Keratinocyte (primary cell): Measurements from ENCODE around the gene UGCG. TPM values are rescaled to one million over a fixed set of nuclear protein-coding genes. Genes with fewer than 3 reads are reported as not detected.

Experiments used
- DNase-seq: peaks from one replicate; pipeline ENCODE4 v3.0.0-alpha.2; 2011; ENCODE audit warnings: low read depth, missing footprints, low spot score
- FAIRE-seq: peaks from 2 replicates; lab custom pipeline; 2011; peaks lifted over from hg19 to GRCh38; lab: Jason Lieb, UNC
- H2AFZ ChIP-seq: 2 replicates; pipeline ENCODE4 v1.6.0; 2012; ENCODE audit warnings: low read length, control low read depth, inconsistent platforms; ENCODE audit not compliant: control insufficient read depth
- H3K27ac ChIP-seq: 2 replicates; pipeline ENCODE4 v1.5.1; 2011; ENCODE audit warnings: low read length; ENCODE audit not compliant: control insufficient read depth, insufficient read depth
- H3K27me3 ChIP-seq: 3 replicates; pipeline ENCODE4 v1.6.0; 2011; ENCODE audit warnings: low read length; ENCODE audit not compliant: control insufficient read depth, insufficient read depth; ENCODE audit errors: extremely low read depth
- H3K36me3 ChIP-seq, 2 experiments: 2 replicates in 1 of 2; 3 replicates in 1 of 2; pipeline ENCODE4 v1.5.1; 2011; ENCODE audit warnings: low read length in 2 of 2, mild to moderate bottlenecking in 1 of 2; ENCODE audit not compliant: control insufficient read depth in 2 of 2, insufficient read depth in 2 of 2; ENCODE audit errors: extremely low read depth in 1 of 2
- H3K4me1 ChIP-seq: 3 replicates; pipeline ENCODE4 v1.5.1; 2011; ENCODE audit warnings: low read length; ENCODE audit not compliant: control insufficient read depth, insufficient read depth; ENCODE audit errors: extremely low read depth
- H3K4me2 ChIP-seq: 3 replicates; pipeline ENCODE4 v1.6.0; 2011; ENCODE audit warnings: low read depth, low read length; ENCODE audit not compliant: control insufficient read depth, insufficient read depth; ENCODE audit errors: extremely low read depth
- H3K4me3 ChIP-seq, 3 experiments: fragments of 200-600 bp in 1 of 3; sonication (generic) in 1 of 3; 2 replicates in 2 of 3; 3 replicates in 1 of 3; pipeline ENCODE4 v1.5.1; 2011 to 2016; ENCODE audit warnings: low read length in 3 of 3, mild to moderate bottlenecking in 3 of 3, control low read depth in 2 of 3, inconsistent platforms in 1 of 3, low read depth in 1 of 3, mixed read lengths in 1 of 3, mixed run types in 1 of 3, moderate library complexity in 1 of 3; ENCODE audit not compliant: control insufficient read depth in 2 of 3, insufficient read depth in 2 of 3; ENCODE audit errors: extremely low read depth in 1 of 3
- H3K79me2 ChIP-seq: 2 replicates; pipeline ENCODE4 v1.6.0; 2012; ENCODE audit warnings: low read length; ENCODE audit not compliant: control insufficient read depth, insufficient read depth
- H3K9ac ChIP-seq: 3 replicates; pipeline ENCODE4 v1.6.0; 2011; ENCODE audit warnings: low read length; ENCODE audit not compliant: control insufficient read depth, insufficient read depth; ENCODE audit errors: extremely low read depth
- H3K9me1 ChIP-seq: 3 replicates; pipeline ENCODE4 v1.6.0; 2011; ENCODE audit warnings: low read length; ENCODE audit not compliant: control insufficient read depth, insufficient read depth; ENCODE audit errors: extremely low read depth
- H3K9me3 ChIP-seq: 2 replicates; pipeline ENCODE4 v1.5.1; 2012; ENCODE audit warnings: low read depth, low read length; ENCODE audit not compliant: control insufficient read depth
- H4K20me1 ChIP-seq: 3 replicates; pipeline ENCODE4 v1.6.0; 2011; ENCODE audit warnings: low read length; ENCODE audit not compliant: control insufficient read depth, insufficient read depth; ENCODE audit errors: extremely low read depth
- EZH2 ChIP-seq: IDR thresholded peaks from one replicate; pipeline ENCODE4 v1.6.1; 2012; ENCODE audit warnings: inconsistent platforms, mild to moderate bottlenecking, low read length, moderate library complexity
- dilution Hi-C: fragments of 300-500 bp; cut with MboI; formaldehyde crosslinking; loops from one replicate; pipeline ENCODE4 v1.7.0; 2020; ENCODE audit warnings: low sequenced_read_pairs; ENCODE audit not compliant: extremely low pct_ligation_motif_present
- polyA plus RNA-seq, 5 experiments: library from polyadenylated mRNA; depleted of rRNA in 3 of 5; stranded (reverse) in 3 of 5; stranded (forward) in 1 of 5; unstranded in 1 of 5; fragments of >200 nt; gene quantifications; 1 replicate in 1 of 5; 2 replicates in 3 of 5; 3 replicates in 1 of 5; pipeline versions ENCODE4 v1.2.1 to v1.2.3, GENCODE V29; 2011 to 2012; ENCODE audit warnings: missing spikeins in 2 of 5, low read depth in 1 of 5, low replicate concordance in 1 of 5
- TF ChIP-seq, protein P1 (sequence below), 3 experiments: IDR thresholded peaks in 1 of 3; conservative IDR thresholded peaks in 1 of 3; optimal IDR thresholded peaks in 1 of 3; 2 replicates in 2 of 3; 3 replicates in 1 of 3; pipeline versions ENCODE3 to v1.5.1; 2011; ENCODE audit warnings: low read length in 3 of 3, mild to moderate bottlenecking in 3 of 3, moderate library complexity in 2 of 3, control low read depth in 1 of 3, inconsistent platforms in 1 of 3; ENCODE audit not compliant: insufficient read depth in 2 of 3; ENCODE audit errors: extremely low read depth in 1 of 3

UGCG gene
- polyA plus RNA-seq, 1 donor (not counting 4 experiments of a cell fraction or from before 2014, with no cell fraction given), result 49.8 TPM

DNA sequence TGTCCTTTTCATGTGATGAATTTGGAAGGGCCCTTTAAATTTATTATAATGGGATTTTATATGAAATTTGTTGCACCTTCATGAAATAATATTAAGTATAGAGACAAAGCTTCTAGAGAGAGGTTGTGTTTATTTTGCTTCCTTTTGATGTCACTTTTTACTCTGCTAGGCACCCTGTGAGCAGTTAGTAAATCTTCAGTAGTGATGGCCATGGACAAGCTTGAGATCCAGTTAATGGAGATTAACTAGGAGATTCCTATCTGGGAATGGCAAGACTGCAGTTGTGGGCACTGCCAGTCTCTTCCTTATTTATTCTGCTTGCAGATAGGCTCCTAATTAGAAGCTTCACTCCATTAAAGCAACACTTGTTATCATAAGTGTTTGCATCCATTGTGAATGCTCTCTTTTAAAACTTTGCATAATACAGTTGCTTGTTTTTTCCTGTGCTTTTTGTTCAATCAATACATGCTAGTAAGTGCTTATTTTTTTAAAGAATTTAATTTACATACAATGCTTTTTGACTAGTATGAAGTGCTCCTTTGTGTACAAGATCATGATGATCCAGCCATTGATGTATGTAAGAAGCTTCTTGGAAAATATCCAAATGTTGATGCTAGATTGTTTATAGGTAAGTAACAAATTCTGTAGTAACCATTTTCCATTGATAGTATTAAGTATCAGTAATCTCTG is 25.9 kb downstream of the UGCG start:
- no peaks in the 10 kb centered on the region for H3K27me3 ChIP-seq
- H3K4me3 ChIP-seq, result no peak overlapping the region
- no peaks in the 10 kb centered on the region for H3K9me1 ChIP-seq
- TF ChIP-seq, protein P1, sequence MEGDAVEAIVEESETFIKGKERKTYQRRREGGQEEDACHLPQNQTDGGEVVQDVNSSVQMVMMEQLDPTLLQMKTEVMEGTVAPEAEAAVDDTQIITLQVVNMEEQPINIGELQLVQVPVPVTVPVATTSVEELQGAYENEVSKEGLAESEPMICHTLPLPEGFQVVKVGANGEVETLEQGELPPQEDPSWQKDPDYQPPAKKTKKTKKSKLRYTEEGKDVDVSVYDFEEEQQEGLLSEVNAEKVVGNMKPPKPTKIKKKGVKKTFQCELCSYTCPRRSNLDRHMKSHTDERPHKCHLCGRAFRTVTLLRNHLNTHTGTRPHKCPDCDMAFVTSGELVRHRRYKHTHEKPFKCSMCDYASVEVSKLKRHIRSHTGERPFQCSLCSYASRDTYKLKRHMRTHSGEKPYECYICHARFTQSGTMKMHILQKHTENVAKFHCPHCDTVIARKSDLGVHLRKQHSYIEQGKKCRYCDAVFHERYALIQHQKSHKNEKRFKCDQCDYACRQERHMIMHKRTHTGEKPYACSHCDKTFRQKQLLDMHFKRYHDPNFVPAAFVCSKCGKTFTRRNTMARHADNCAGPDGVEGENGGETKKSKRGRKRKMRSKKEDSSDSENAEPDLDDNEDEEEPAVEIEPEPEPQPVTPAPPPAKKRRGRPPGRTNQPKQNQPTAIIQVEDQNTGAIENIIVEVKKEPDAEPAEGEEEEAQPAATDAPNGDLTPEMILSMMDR (optimal IDR thresholded peaks at IDR 0.05 in 1 of 3, IDR thresholded peaks at IDR 0.05 in 1 of 3, conservative IDR thresholded peaks at IDR 0.05 in 1 of 3; ENCODE audit: extremely low read depth in 1 of 3, insufficient read depth in 2 of 3, low read length in 3 of 3), result no peak
- no peak for TF ChIP-seq EZH2
- peaks cover 77% of the 10 kb centered on the region for H3K79me2 ChIP-seq
- H3K9ac ChIP-seq, result no peak overlapping the region
- peaks cover 8% of the 10 kb centered on the region for H3K4me1 ChIP-seq
- peaks cover 16 to 20% of the 10 kb centered on the region in 2 experiments for H3K36me3 ChIP-seq
- no peak overlapping the region for H3K4me2 ChIP-seq
- H4K20me1 ChIP-seq, result no peaks in the 10 kb centered on the region
- H2AFZ ChIP-seq, result no peak overlapping the region
- DNase-seq (no peak), FAIRE-seq (no peak)
- no peaks in the 10 kb centered on the region for H3K9me3 ChIP-seq
- dilution Hi-C loops, result no loop called here
- H3K27ac ChIP-seq, result peak overlapping the region; percentile 57

DNA sequence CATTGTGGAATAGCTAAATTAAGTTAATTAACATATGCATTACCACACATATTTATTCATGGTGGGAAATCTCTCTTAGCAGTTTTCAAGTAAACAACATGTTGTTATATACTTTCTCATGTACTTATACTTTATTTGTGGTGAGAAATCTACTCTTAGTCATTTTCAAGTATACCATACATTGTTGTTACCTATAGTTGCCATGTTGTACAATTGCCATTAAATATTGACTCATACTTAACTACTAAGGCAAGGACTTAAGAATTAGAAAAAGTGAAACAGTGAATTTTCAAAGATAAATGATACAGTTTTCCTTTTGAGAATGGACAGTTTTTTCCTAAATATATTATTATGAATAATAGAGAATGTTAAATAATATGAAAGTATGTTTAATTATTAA is 27.7 kb downstream of the UGCG start:
- Histone ChIP-seq H3K79me2 (peaks cover 64% of the 10 kb centered on the region), H3K4me2 (no peak overlapping the region), H3K36me3 (peaks cover 8 to 13% of the 10 kb centered on the region in 2 experiments), H3K27me3 (no peaks in the 10 kb centered on the region), H3K27ac (peak overlapping the region; percentile 48), H3K9me1 (no peaks in the 10 kb centered on the region), H3K9me3 (no peaks in the 10 kb centered on the region), H3K4me1 (peaks cover 8% of the 10 kb centered on the region), H2AFZ (no peak overlapping the region), H4K20me1 (no peaks in the 10 kb centered on the region), H3K9ac (no peak overlapping the region), H3K4me3 (no peak overlapping the region)
- DNase-seq (no peak), FAIRE-seq (no peak)
- TF ChIP-seq EZH2, result no peak
- TF ChIP-seq, protein P1 (optimal IDR thresholded peaks at IDR 0.05 in 1 of 3, IDR thresholded peaks at IDR 0.05 in 1 of 3, conservative IDR thresholded peaks at IDR 0.05 in 1 of 3; ENCODE audit: extremely low read depth in 1 of 3, insufficient read depth in 2 of 3, low read length in 3 of 3), result no peak
- dilution Hi-C loops, result no loop called here
